CD4-positive, alpha-beta memory T cell (primary cell): Measurements from ENCODE around the gene POLR3B. TPM values are rescaled to one million over a fixed set of nuclear protein-coding genes. Genes with fewer than 3 reads are reported as not detected.

Source experiments
- CTCF ChIA-PET: fragments of 350-600 bp; sonication (Branson Sonifier 250); formaldehyde crosslinking; loops from one replicate; lab custom pipeline; 2021; ENCODE audit warnings: inconsistent platforms; ENCODE audit not compliant: partially characterized antibody; lab: Charles Lee
- POLR2A ChIA-PET: fragments of 350-600 bp; sonication (Branson Sonifier 250); formaldehyde crosslinking; loops from one replicate; lab custom pipeline; 2021; ENCODE audit not compliant: partially characterized antibody; lab: Charles Lee
- DNase-seq, 5 donors: peaks; one replicate each; pipeline versions ENCODE4 v3.0.0 to v3.0.0-alpha.2; 2020 to 2022; ENCODE audit warnings: mixed read lengths in 1 of 5
- H3K27ac ChIP-seq: one replicate; pipeline ENCODE4 v1.7.0; 2013; ENCODE audit warnings: low read depth, low read length
- H3K27me3 ChIP-seq: 2 replicates; pipeline ENCODE4 v1.7.0; 2013; ENCODE audit warnings: mild to moderate bottlenecking, low read length, moderate library complexity; ENCODE audit not compliant: insufficient read depth
- H3K36me3 ChIP-seq: 2 replicates; pipeline ENCODE4 v1.7.0; 2013; ENCODE audit warnings: mild to moderate bottlenecking, low read length, moderate library complexity; ENCODE audit not compliant: insufficient read depth
- H3K4me1 ChIP-seq: 2 replicates; pipeline ENCODE4 v1.7.0; 2013; ENCODE audit warnings: mild to moderate bottlenecking, low read length, moderate library complexity; ENCODE audit not compliant: insufficient read depth
- H3K4me3 ChIP-seq, 2 donors: one replicate each; pipeline ENCODE4 v1.7.0; 2013; ENCODE audit warnings: low read length in 2 of 2, mild to moderate bottlenecking in 1 of 2
- H3K9me3 ChIP-seq, 2 donors: one replicate each; pipeline ENCODE4 v1.7.0; 2013; ENCODE audit warnings: low read length in 2 of 2, control low read depth in 1 of 2; ENCODE audit not compliant: control insufficient read depth in 1 of 2
- H3K27ac Mint-ChIP-seq, 7 donors: one replicate each; pipeline ENCODE4 v1.8.0; 2020 to 2021; ENCODE audit warnings: mixed read lengths in 7 of 7, mild to moderate bottlenecking in 6 of 7, inconsistent platforms in 3 of 7, moderate library complexity in 3 of 7
- H3K27me3 Mint-ChIP-seq, 2 donors: one replicate each; pipeline ENCODE4 v1.8.0; 2020 to 2021; ENCODE audit warnings: mixed read lengths in 2 of 2
- H3K36me3 Mint-ChIP-seq, 2 donors: one replicate each; pipeline ENCODE4 v1.8.0; 2020 to 2021; ENCODE audit warnings: mixed read lengths in 2 of 2, inconsistent platforms in 1 of 2, mild to moderate bottlenecking in 1 of 2
- H3K4me1 Mint-ChIP-seq, 4 donors: one replicate each; pipeline ENCODE4 v1.8.0; 2020 to 2021; ENCODE audit warnings: mixed read lengths in 4 of 4, mild to moderate bottlenecking in 1 of 4
- H3K4me3 Mint-ChIP-seq, 8 donors: one replicate each; pipeline ENCODE4 v1.8.0; 2020 to 2021; ENCODE audit warnings: mixed read lengths in 8 of 8, mild to moderate bottlenecking in 7 of 8, moderate library complexity in 6 of 8, inconsistent platforms in 3 of 8
- H3K9me3 Mint-ChIP-seq, 8 donors: one replicate each; pipeline ENCODE4 v1.8.0; 2020 to 2021; ENCODE audit warnings: mixed read lengths in 8 of 8, mild to moderate bottlenecking in 5 of 8, inconsistent platforms in 3 of 8, moderate library complexity in 1 of 8
- intact Hi-C: fragments of 100-400 bp; cut with micrococcal nuclease; formaldehyde crosslinking; loops from one replicate; pipeline ENCODE4 v1.15.1; 2023
- polyA plus RNA-seq, 2 donors: library from polyadenylated mRNA; unstranded; fragments of 300-500 nt; fragmentation: Illumina TruSeq; gene quantifications; one replicate each; pipeline ENCODE4 v1.2.3, GENCODE V29; 2021
- total RNA-seq, 2 experiments: library from RNA; stranded (reverse); gene quantifications; one replicate each; pipeline ENCODE4 v1.2.3, GENCODE V29; 2021

POLR3B gene
- total and polyA plus RNA-seq, 4 experiments from 2014 or later = 2.2 to 7.5 (median 6.9) TPM

GRCh38 chr12:106341086-106341877, 16.3 kb upstream of the POLR3B start:
- Histone ChIP-seq H3K4me3 (no peak overlapping the region), H3K27me3 (no peaks in the 10 kb centered on the region), H3K27ac (no peak overlapping the region), H3K4me1 (no peaks in the 10 kb centered on the region), H3K36me3 (peaks cover 43% of the 10 kb centered on the region), H3K9me3 (no peaks in the 10 kb centered on the region)
- Mint-ChIP-seq H3K4me3 (no peak overlapping the region), H3K36me3 (peaks cover 61 to 87% of the 10 kb centered on the region in 2 donors), H3K27ac (peak overlapping the region in 5 of 7 donors; percentile 22 to 91 (median 49)), H3K4me1 (peaks cover 0 to 16% (median 5%) of the 10 kb centered on the region in 4 donors), H3K9me3 (no peaks in the 10 kb centered on the region), H3K27me3 (no peaks in the 10 kb centered on the region)
- CTCF ChIA-PET = interaction anchor here (0.9 to 3.5 kb wide), 3 partner anchors 16 to 114 kb away, joined by 3 to 11 read pairs (median 3); partner anchors contain the start of gene POLR3B
- POLR2A ChIA-PET = interaction anchor here (1.1 kb wide), 1 partner anchor 14 kb away, joined by 3 read pairs; no protein-coding TSS in a partner anchor
- intact Hi-C loops = no loop called here
- DNase-seq = no peak

- intact Hi-C loops = no loop called here
- ChIA-PET POLR2A (interaction anchor here (0.9 to 1.1 kb wide), 2 partner anchors 13 to 22 kb away, joined by 3 read pairs; no protein-coding TSS in a partner anchor), CTCF (interaction anchor here (3.5 kb wide), 1 partner anchor 115 kb away, joined by 11 read pairs; no protein-coding TSS in a partner anchor)
These were observed 14.9 kb upstream of the POLR3B start for GRCh38 chr12:106342397-106343213.

GRCh38 chr12:106343214-106343528, 14.4 kb upstream of the POLR3B start:
- CTCF ChIA-PET = interaction anchor here (3.5 kb wide), 1 partner anchor 116 kb away, joined by 11 read pairs; no protein-coding TSS in a partner anchor

More at GRCh38 chr12:106342397-106343213, 14.9 kb upstream of the POLR3B start:
- Histone ChIP-seq H3K9me3 (no peaks in the 10 kb centered on the region), H3K36me3 (peaks cover 37% of the 10 kb centered on the region), H3K4me1 (no peaks in the 10 kb centered on the region), H3K4me3 (no peak overlapping the region), H3K27ac (no peak overlapping the region), H3K27me3 (no peaks in the 10 kb centered on the region)
- H3K36me3 Mint-ChIP-seq = peaks cover 60 to 83% of the 10 kb centered on the region in 2 donors
- peaks cover 0 to 12% (median 5%) of the 10 kb centered on the region in 4 donors for H3K4me1 Mint-ChIP-seq
- H3K27me3 Mint-ChIP-seq = no peaks in the 10 kb centered on the region
- no peaks in the 10 kb centered on the region for H3K9me3 Mint-ChIP-seq
- H3K4me3 Mint-ChIP-seq = no peak overlapping the region
- peak overlapping the region in 4 of 7 donors; percentile 5 to 85 (median 42) for H3K27ac Mint-ChIP-seq
- DNase-seq = no peak

GRCh38 chr12:106344131-106344530, 13.4 kb upstream of the POLR3B start:
- no peaks in the 10 kb centered on the region for H3K9me3 Mint-ChIP-seq
- H3K27ac ChIP-seq = no peak overlapping the region
- no peaks in the 10 kb centered on the region for H3K9me3 ChIP-seq
- H3K4me3 Mint-ChIP-seq = no peak overlapping the region
- intact Hi-C loops = no loop called here
- H3K4me3 ChIP-seq = no peak overlapping the region
- peaks cover 58 to 78% of the 10 kb centered on the region in 2 donors for H3K36me3 Mint-ChIP-seq
- no peaks in the 10 kb centered on the region for H3K27me3 Mint-ChIP-seq
- POLR2A ChIA-PET = no interaction called here
- peaks cover 0 to 8% (median 4%) of the 10 kb centered on the region in 4 donors for H3K4me1 Mint-ChIP-seq
- peaks cover 30% of the 10 kb centered on the region for H3K36me3 ChIP-seq
- DNase-seq = no peak
- CTCF ChIA-PET = interaction anchor here (2.6 to 2.9 kb wide), 2 partner anchors 118 to 120 kb away, joined by 8 to 34 read pairs; no protein-coding TSS in a partner anchor
- H3K4me1 ChIP-seq = no peaks in the 10 kb centered on the region
- no peaks in the 10 kb centered on the region for H3K27me3 ChIP-seq
- H3K27ac Mint-ChIP-seq = no peak overlapping the region

More at GRCh38 chr12:106343214-106343528, 14.4 kb upstream of the POLR3B start:
- H3K4me3 Mint-ChIP-seq = no peak overlapping the region
- H3K27ac Mint-ChIP-seq = peak overlapping the region in 3 of 7 donors; percentile 42 to 85 (median 60)
- H3K4me1 Mint-ChIP-seq = peaks cover 0 to 10% (median 5%) of the 10 kb centered on the region in 4 donors
- no peaks in the 10 kb centered on the region for H3K4me1 ChIP-seq
- peaks cover 35% of the 10 kb centered on the region for H3K36me3 ChIP-seq
- no peak overlapping the region for H3K4me3 ChIP-seq
- no peaks in the 10 kb centered on the region for H3K9me3 ChIP-seq
- no peaks in the 10 kb centered on the region for H3K27me3 ChIP-seq
- no peaks in the 10 kb centered on the region for H3K9me3 Mint-ChIP-seq
- peaks cover 60 to 80% of the 10 kb centered on the region in 2 donors for H3K36me3 Mint-ChIP-seq
- no peak overlapping the region for H3K27ac ChIP-seq
- no peaks in the 10 kb centered on the region for H3K27me3 Mint-ChIP-seq
- POLR2A ChIA-PET = interaction anchor here (0.9 kb wide), 1 partner anchor 23 kb away, joined by 3 read pairs; no protein-coding TSS in a partner anchor
- DNase-seq = no peak
- intact Hi-C loops = no loop called here

GRCh38 chr12:106345746-106346145, 11.8 kb upstream of the POLR3B start:
- Mint-ChIP-seq H3K36me3 (peaks cover 47 to 67% of the 10 kb centered on the region in 2 donors), H3K27ac (peak overlapping the region in 3 of 7 donors; percentile 6 to 48 (median 38)), H3K27me3 (no peaks in the 10 kb centered on the region), H3K9me3 (no peaks in the 10 kb centered on the region), H3K4me3 (no peak overlapping the region), H3K4me1 (peaks cover 0 to 4% (median under 1%) of the 10 kb centered on the region in 4 donors)
- Histone ChIP-seq H3K27me3 (no peaks in the 10 kb centered on the region), H3K36me3 (peaks cover 30% of the 10 kb centered on the region), H3K9me3 (no peaks in the 10 kb centered on the region), H3K4me3 (no peak overlapping the region), H3K4me1 (no peaks in the 10 kb centered on the region), H3K27ac (no peak overlapping the region)
- ChIA-PET POLR2A (interaction anchor here (0.8 to 1.3 kb wide), 3 partner anchors 14 to 95 kb away, joined by 3 to 7 read pairs (median 3); no protein-coding TSS in a partner anchor), CTCF (interaction anchor here (0.8 to 2.9 kb wide), 9 partner anchors 10 to 122 kb away, joined by 3 to 34 read pairs (median 4); partner anchors contain the start of gene POLR3B)
- intact Hi-C loops = no loop called here
- DNase-seq = peak in 1 of 5 donors; percentile 9

GRCh38 chr12:106348411-106348810, 9.1 kb upstream of the POLR3B start:
- Mint-ChIP-seq H3K9me3 (no peaks in the 10 kb centered on the region), H3K4me1 (peaks cover 0 to 3% (median under 1%) of the 10 kb centered on the region in 4 donors), H3K27ac (peak overlapping the region in 1 of 7 donors; percentile 47), H3K36me3 (peaks cover 33 to 41% of the 10 kb centered on the region in 2 donors), H3K27me3 (no peaks in the 10 kb centered on the region), H3K4me3 (no peak overlapping the region)
- no peak overlapping the region for H3K4me3 ChIP-seq
- CTCF ChIA-PET = interaction anchor here (1.0 to 1.8 kb wide), 4 partner anchors 9 to 125 kb away, joined by 3 to 4 read pairs (median 4); partner anchors contain the start of gene POLR3B
- no peaks in the 10 kb centered on the region for H3K27me3 ChIP-seq
- no peak overlapping the region for H3K27ac ChIP-seq
- H3K9me3 ChIP-seq = no peaks in the 10 kb centered on the region
- H3K4me1 ChIP-seq = no peaks in the 10 kb centered on the region
- H3K36me3 ChIP-seq = peaks cover 9% of the 10 kb centered on the region
- no peak for DNase-seq
- POLR2A ChIA-PET = interaction anchor here (2.0 kb wide), 1 partner anchor 9 kb away, joined by 5 read pairs; the partner anchor contains the start of gene POLR3B
- intact Hi-C loops = no loop called here
